Limb (tissue), 2 donors: Measurements from ENCODE around the gene PARVG.

Experiments used
- DNase-seq, 2 donors: peaks; one replicate each; pipeline ENCODE4 v3.0.0-alpha.2; 2016; ENCODE audit errors: extremely low spot score in 2 of 2

PARVG gene

GRCh38 chr22:44179989-44180705, 578 bp upstream of the PARVG start:
- DNase-seq: no peak

- DNase-seq: no peak
Measured at GRCh38 chr22:44181033-44181911, 547 bp downstream of the PARVG start.

- no peak for DNase-seq
Measured at GRCh38 chr22:44181912-44182587, 1.3 kb downstream of the PARVG start.

- DNase-seq: no peak
Measured at GRCh38 chr22:44182588-44183286, 2.0 kb downstream of the PARVG start.

- DNase-seq: no peak
Measured at GRCh38 chr22:44183287-44183588, 2.5 kb downstream of the PARVG start.

- DNase-seq: no peak
Measured at GRCh38 chr22:44184006-44184405, 3.3 kb downstream of the PARVG start.

- DNase-seq: no peak
Measured at GRCh38 chr22:44185237-44186120, 4.8 kb downstream of the PARVG start.

- DNase-seq: no peak
Measured at GRCh38 chr22:44186121-44186510, 5.4 kb downstream of the PARVG start.

- no peak for DNase-seq
Measured at GRCh38 chr22:44186737-44187136, 6.0 kb downstream of the PARVG start.

GRCh38 chr22:44187652-44188230, 7.0 kb downstream of the PARVG start:
- DNase-seq: no peak

GRCh38 chr22:44188316-44188715, 7.6 kb downstream of the PARVG start:
- no peak for DNase-seq

GRCh38 chr22:44188986-44189630, 8.4 kb downstream of the PARVG start:
- DNase-seq: no peak

GRCh38 chr22:44190381-44190976, 9.8 kb downstream of the PARVG start:
- DNase-seq: no peak

GRCh38 chr22:44191036-44191454, 10.3 kb downstream of the PARVG start:
- DNase-seq: no peak

- no peak for DNase-seq
Measured at GRCh38 chr22:44192098-44192815, 11.5 kb downstream of the PARVG start.

- no peak for DNase-seq
Measured at GRCh38 chr22:44192816-44193534, 12.2 kb downstream of the PARVG start.

GRCh38 chr22:44193535-44193891, 12.8 kb downstream of the PARVG start:
- no peak for DNase-seq

GRCh38 chr22:44194569-44194968, 13.8 kb downstream of the PARVG start:
- DNase-seq: no peak
